AG20443 (cell line): ENCODE data around the gene P3H2.

ENCODE experiments used
- DNase-seq: peaks from one replicate; pipeline ENCODE4 v3.0.0; 2012; ENCODE audit warnings: low spot score, mixed read lengths

Gene P3H2

GRCh38 chr3:190017521-190018288 lies 103.0 kb downstream of the P3H2 start:
- peak; percentile 42 for DNase-seq

GRCh38 chr3:190016966-190017365 lies 103.7 kb downstream of the P3H2 start:
- DNase-seq, result no peak

DNA sequence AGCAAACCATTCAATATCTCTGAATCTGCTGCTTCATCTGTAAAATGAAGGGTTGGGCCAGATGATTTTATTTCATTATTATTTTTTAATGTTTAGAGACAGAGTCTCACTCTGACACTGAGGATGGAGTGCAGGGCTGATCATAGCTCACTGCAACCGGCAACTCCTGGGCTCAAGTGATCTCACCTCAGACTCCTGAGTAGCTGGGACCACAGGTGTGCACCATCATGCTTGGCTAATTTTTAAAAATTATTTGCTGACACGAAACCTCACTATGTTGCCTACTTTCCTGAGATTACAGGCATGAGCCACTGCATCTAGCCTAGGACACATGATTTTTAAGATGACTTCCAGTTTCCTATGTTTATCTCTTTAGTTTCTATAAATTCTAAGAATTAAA lies 105.8 kb downstream of the P3H2 start:
- DNase-seq, result no peak

GRCh38 chr3:190013943-190014924 lies 106.5 kb downstream of the P3H2 start:
- DNase-seq, result no peak

DNA sequence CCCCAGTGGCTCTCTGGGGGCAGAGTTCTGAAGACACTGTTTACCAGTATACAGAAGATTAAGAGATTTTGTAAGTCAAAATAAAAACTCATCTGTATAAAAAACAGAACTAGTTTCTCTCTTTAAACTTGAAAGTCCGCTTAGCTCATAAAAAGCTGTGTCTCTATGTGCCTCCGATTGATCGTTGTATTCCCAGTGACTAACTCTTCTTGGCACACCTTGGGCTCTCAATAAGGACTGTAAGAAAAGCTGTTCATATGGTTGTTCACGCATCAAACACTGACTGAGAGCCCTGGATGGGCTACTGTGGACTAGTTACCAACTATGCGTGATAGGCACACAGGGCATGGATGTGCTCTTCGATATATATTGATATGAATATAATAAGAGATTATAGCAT lies 107.9 kb downstream of the P3H2 start:
- no peak for DNase-seq

DNA sequence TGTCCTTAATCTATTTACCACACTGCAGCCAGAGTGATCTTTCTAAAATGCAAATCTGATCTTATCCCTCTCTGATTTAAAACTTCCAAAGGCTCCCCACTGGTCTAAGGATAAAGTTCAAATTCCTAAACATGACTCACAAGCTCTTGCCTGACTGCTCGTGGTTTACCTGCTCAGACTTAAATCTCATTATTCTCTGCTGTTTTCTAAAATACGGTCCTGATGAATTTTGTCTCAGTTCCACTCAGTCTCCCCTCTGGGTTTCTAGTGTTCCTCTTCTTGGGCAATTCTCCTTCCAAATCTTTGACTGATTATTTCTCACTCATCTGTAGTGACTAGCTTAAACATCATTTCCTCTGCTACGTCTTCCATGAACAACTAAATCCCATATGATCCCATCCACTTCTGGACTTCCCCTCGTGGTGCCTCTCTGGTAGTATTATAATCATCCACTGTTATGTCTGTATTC lies 108.3 kb downstream of the P3H2 start:
- peak; percentile 17 for DNase-seq

GRCh38 chr3:190010486-190010885 lies 110.2 kb downstream of the P3H2 start:
- no peak for DNase-seq

DNA sequence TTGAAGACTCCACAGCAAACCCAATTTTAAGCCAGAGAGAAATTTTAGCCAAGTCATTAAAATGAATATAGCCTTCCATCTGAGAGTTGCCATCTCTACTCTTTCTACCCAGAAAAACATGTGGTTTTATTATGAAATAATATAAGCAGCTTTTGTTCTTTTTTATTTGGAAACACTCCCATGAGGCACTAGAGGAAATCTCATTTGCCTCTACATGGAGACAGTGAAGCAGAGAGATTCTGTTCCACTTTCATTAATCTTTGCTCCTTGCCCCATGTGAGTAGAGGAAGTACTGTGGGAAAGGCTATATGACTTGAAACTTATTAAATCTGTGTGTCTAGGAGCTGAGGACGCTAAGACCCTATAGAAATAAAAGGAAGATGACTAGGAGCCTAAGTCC lies 111.1 kb downstream of the P3H2 start:
- DNase-seq, result no peak

DNA sequence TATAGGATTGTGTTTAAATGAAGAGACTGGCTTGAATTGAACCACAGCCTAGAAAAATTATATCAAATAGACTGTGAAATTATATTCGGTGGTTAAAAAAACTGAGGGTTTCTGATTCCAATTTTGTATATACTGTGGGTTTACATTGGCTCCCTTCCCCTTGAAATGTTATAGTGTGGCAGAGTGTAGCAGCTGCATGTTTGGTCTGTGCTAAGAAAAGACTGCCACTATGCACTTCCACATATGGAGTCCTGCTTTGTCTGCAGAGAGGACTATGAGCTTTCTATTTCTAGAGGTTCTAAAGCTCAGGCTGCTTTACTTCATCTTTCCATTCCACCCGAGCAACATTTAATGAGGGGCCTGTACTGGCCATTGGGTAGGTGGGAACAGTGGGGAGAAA lies 112.3 kb downstream of the P3H2 start:
- no peak for DNase-seq

GRCh38 chr3:190005343-190006113 lies 115.2 kb downstream of the P3H2 start:
- DNase-seq, result no peak

DNA sequence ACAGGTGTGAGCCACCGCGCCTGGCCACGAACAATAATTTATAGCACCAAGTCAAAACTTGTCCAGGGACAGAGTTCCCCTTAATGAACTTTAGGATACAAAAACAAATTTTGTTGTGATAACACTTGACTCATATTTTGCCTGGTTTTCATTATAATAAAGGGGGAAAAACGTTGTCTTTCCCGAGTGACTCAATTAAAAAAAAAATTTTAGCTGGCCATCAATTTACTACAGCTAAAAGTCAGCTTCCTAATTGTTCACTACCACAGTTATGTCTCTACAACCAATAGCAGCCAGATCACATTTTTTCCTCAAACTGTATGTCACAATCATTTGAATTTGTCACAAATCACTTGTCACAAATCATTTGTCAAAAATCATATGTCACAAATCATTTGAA lies 116.0 kb downstream of the P3H2 start:
- no peak for DNase-seq

DNA sequence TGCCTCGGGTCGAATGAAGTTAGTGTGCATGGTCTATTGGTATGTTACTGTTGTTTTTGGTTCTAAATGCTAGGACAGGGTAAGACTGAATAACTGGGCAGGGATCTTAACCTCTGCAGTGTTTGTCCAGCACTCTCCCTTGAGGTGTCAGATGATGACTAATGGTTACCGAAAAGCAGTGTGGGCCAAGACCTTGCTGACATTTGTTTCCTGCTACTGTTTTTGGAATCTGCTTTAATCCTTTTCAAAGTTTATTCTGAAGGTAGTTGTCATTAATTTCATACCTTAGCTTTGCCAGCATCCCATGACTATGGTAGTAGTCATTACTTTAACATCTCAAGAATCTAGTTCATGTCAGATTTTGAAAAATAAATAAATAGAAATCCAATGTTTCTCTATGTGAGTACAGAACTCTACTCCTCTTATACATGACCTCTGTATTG lies 117.0 kb downstream of the P3H2 start:
- DNase-seq, result peak; percentile 69

GRCh38 chr3:190003068-190003467 lies 117.6 kb downstream of the P3H2 start:
- no peak for DNase-seq

DNA sequence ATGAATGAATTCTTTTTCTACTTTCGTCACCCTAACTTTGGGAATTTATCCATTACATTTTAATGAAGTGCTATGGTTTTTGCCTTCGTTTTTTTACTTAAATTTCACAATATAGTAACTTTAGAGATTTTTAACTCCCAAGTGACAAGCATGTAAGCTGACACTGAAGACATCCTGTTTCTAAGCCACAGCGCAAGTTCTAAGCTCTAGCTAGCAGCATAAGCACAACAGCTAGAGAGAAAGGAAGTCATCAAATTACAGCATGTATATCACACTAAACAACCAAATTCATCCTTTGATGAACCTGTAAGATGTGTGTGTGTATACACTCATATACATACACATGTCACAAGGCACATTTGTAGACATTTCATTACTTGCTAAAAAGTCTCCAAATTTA lies 119.3 kb downstream of the P3H2 start:
- DNase-seq, result no peak

- no peak for DNase-seq
These were observed 119.9 kb downstream of the P3H2 start for GRCh38 chr3:190000861-190001196.

- no peak for DNase-seq
These were observed 120.4 kb downstream of the P3H2 start for GRCh38 chr3:190000187-190000860.

GRCh38 chr3:189999718-190000117 lies 121.0 kb downstream of the P3H2 start:
- DNase-seq, result no peak

GRCh38 chr3:189995129-189995528 lies 125.6 kb downstream of the P3H2 start:
- no peak for DNase-seq

DNA sequence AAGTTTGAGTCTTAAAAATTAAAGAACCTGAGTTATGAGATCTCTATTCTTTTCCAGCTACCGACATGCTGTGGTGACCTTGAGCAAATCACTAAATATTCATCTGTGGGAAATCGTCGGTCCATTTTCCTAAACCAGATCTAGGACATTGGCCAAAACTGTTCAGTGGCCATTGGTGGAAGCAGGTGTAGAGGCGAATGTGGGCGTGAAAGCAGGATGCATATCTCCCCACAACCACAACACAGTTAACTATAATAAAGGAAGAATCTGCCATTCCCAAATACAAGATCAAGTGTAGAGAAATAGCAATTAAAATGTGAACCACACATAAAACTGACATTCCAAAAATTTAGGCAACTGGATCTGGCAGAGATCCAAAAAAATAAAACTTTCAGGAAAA lies 129.9 kb downstream of the P3H2 start:
- DNase-seq, result no peak

GRCh38 chr3:189988854-189989253 lies 131.8 kb downstream of the P3H2 start:
- DNase-seq, result no peak

- no peak for DNase-seq
These were observed 132.4 kb downstream of the P3H2 start for GRCh38 chr3:189988322-189988721.

- DNase-seq, result no peak
These were observed 134.7 kb downstream of the P3H2 start for GRCh38 chr3:189985948-189986347.
